Peyer's patch (tissue), 4 donors: ENCODE measurements around the gene MAPT.

Experiments
- CTCF ChIP-seq, 6 experiments: fragments of 450-650 bp in 4 of 6; fragments of 200-600 bp in 2 of 6; sonication (generic) in 1 of 6; IDR thresholded peaks; one replicate each; pipeline ENCODE4 v1.5.1; 2017 to 2019; ENCODE audit warnings: antibody characterized with exemption in 6 of 6, mild to moderate bottlenecking in 3 of 6, moderate library complexity in 1 of 6
- POLR2A ChIP-seq, 2 donors: fragments of 450-650 bp; IDR thresholded peaks; one replicate each; pipeline ENCODE4 v1.5.1; 2017; ENCODE audit warnings: antibody characterized with exemption in 2 of 2, mild to moderate bottlenecking in 2 of 2, moderate library complexity in 2 of 2

GRCh38 chr17:45982791-45983613 is 88.6 kb downstream of the MAPT start:
- TF ChIP-seq CTCF (IDR thresholded peaks at IDR 0.05) (no peak), POLR2A (IDR thresholded peaks at IDR 0.05) (no peak)
